Stimulated activated CD8-positive, alpha-beta memory T cell treated with anti-CD3 and anti-CD28 coated beads, Interleukin-4, amount 100 ng/mL, for 4 hours (primary cell): ENCODE data around the gene GPR146.

ENCODE experiments used
- DNase-seq, 2 donors: peaks; one replicate each; pipeline ENCODE4 v3.0.0-alpha.2; 2020; ENCODE audit warnings: low read depth in 2 of 2, low spot score in 1 of 2

GPR146 gene

GRCh38 chr7:1056785-1057410 lies 12.6 kb downstream of the GPR146 start:
- no peak for DNase-seq

DNA sequence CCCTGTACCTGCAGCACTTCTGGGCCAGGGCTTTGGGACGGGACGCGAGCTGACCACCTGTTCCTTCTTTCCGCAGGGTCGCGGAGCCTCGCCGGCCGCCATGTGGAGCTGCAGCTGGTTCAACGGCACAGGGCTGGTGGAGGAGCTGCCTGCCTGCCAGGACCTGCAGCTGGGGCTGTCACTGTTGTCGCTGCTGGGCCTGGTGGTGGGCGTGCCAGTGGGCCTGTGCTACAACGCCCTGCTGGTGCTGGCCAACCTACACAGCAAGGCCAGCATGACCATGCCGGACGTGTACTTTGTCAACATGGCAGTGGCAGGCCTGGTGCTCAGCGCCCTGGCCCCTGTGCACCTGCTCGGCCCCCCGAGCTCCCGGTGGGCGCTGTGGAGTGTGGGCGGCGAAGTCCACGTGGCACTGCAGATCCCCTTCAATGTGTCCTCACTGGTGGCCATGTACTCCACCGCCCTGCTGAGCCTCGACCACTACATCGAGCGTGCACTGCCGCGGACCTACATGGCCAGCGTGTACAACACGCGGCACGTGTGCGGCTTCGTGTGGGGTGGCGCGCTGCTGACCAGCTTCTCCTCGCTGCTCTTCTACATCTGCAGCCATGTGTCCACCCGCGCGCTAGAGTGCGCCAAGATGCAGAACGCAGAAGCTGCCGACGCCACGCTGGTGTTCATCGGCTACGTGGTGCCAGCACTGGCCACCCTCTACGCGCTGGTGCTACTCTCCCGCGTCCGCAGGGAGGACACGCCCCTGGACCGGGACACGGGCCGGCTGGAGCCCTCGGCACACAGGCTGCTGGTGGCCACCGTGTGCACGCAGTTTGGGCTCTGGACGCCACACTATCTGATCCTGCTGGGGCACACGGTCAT lies 13.3 kb downstream of the GPR146 start:
- DNase-seq, result no peak

- DNase-seq, result no peak
These were observed 14.0 kb downstream of the GPR146 start for GRCh38 chr7:1058311-1058710.

DNA sequence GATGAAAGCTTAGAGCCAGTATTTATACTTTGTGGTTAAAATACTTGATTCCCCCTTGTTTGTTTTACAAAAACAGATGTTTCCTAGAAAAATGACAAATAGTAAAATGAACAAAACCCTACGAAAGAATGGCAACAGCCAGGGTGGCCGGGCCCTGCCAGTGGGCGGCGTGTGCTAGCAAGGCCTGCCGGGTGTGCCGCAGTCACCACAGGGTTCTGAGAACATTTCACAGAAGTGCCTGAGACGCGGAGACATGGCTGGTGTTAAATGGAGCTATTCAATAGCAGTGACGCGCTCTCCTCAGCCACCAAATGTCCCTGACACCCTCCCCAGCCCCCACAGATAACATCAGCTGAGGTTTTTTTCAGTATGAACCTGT lies 14.5 kb downstream of the GPR146 start:
- DNase-seq, result no peak

- DNase-seq, result no peak
These were observed 15.1 kb downstream of the GPR146 start for GRCh38 chr7:1059200-1060091.

GRCh38 chr7:1060315-1061072 lies 16.1 kb downstream of the GPR146 start:
- DNase-seq, result no peak

DNA sequence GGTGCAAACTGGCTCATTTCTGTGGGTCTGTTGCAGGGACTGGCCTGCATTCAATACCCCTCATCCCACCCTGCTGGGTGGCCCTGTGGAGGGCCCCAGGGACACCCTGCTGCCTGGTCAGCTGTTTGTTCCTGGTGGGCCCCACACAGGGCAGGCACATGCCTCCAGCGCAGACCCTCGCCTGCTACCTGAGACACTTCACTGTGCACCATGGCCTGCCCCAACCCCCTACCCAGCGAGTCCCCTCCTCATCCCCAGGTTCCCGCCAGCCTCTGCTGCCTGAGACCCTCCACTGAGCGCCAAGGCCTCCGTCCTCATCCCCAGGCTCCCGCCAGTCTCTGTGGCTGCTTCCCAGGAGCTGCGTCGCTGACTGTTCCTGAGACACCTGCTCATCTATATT lies 16.8 kb downstream of the GPR146 start:
- DNase-seq, result no peak

DNA sequence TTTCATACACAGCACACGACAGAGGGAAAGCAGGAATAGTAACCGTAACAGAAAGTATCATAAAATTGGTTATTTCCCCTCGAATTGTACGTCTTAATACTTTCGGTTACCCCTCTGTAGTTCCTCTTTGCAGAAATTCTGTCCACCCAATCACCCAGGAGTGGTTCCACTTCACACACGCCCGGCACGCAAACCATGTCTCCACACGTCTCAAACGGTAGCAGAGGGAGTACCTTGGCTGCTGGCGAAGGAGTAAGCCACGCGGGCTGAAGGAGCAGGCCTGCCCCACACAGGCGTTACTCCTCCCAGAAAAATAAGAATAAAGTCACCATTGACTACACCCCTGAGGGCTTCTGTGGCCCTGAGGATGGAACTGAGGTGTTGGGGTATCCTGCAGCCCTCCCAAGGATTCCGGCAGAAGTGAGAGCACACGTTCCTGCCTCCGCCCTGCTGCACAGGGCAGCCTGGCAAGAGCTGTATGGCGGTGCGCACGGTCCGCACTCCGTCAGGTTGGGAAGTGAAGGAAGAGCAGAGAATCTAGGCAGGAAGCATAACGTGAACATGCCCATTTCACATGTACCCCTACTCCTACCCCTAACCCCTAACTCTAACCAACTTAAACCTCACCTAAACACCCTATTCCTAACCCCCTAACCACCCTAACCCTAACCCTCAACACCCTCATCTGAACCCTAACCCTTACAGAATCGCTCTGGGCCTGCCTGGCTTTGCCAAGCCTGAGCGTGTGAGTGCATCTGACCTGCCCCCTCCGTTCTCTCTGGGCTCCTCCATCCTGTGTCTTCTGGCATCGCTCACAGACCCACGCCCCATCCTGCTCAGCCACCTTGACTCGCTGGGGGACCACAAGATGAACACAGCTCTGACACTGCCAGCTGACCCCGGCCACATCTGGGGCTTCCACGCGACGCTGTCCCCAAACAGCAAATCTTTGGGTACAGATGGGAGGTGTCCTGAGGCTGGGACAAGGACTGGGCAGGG lies 18.2 kb downstream of the GPR146 start:
- no peak for DNase-seq

DNA sequence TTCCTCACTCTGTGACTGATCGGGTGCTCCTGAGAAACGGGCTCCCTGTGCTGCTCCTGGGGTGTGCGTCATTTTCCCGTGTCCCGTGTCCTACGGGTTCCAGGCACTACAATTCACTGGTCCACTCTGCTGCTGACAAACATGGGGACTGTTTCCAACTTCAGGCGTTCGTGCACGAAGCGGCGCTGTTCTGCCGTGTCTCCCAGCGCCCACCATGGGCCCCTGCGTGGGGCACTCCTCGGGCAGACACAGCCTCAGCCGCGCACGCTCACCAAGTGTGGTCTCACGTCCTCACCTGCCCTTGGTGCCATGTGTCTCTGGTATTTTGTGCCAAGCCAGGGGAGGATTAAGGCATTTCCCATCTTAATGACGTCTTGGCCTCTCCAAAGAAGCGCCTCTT lies 19.0 kb downstream of the GPR146 start:
- no peak for DNase-seq

DNA sequence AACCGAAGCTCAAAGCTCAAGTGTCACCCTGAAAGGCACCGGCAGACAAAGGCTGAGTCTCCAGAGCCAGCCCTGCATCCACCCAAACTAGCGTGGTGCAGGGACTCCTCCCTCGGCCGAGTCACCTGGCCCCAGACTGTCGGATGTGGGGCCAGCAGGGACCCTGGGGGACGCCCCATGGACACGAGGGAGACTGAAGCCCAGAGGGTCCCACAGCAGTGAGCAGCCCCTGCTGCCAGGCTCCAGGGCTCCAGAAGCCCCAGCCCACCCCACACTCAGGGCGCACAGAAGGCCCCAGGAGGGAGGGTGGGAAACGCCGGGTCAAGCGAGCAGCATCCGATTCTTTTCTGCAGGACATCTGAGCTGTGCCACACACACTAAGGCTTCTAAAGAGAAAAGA lies 20.2 kb downstream of the GPR146 start:
- DNase-seq, result no peak

DNA sequence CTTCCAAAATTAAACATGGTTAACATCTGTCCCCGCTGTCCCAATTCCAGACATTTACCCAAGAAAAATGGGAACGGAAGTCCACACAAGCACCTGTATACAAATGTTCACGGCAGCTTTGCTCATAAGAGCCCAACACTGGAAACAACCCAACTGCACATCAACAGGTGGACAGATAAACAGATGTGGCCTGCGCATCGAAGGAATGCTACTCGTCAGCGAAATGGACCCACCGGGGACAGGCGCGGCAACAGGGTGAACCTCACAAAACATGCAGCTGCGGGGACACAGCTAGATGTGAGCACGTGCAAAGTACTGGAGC lies 20.9 kb downstream of the GPR146 start:
- no peak for DNase-seq

- peak; percentile 51 to 69 for DNase-seq
These were observed 21.4 kb downstream of the GPR146 start for GRCh38 chr7:1065585-1066241.

DNA sequence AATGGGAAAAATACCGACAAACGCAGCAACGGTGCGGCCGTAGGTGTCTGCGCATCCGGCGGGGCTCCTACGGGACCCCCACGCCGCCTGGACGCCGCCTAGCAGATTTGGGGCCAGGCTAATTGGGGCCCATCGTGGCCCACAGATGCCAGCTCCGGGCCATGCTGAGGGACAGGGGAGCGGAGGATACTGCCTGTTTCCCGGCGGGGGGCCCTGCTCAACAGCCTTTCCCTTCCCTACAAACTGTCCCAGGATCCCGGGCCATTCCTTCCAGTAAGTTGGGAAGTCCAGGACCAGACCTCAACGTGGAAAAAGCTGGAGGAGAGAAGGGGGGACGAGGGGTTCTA lies 21.9 kb downstream of the GPR146 start:
- DNase-seq, result no peak

GRCh38 chr7:1068013-1068412 lies 23.7 kb downstream of the GPR146 start:
- DNase-seq, result no peak

DNA sequence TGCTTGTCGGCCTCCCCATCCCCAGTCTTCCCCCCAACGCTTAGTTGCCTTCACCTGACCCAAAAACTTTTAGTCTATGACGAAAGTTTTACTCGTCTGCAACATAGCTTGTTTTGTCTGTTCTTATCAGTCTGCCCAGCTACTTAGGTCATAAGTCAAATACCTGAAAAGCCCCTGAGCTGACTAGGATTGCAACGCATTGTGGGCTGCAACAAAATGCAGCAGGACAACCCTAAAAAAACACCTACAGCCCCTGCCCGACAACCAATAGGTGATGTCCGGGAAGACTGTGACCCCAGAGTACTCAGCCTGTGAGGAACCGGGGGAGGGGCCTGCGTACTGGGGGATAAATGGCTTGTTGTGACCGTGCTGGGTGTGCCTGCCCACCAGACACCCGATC lies 24.3 kb downstream of the GPR146 start:
- no peak for DNase-seq

DNA sequence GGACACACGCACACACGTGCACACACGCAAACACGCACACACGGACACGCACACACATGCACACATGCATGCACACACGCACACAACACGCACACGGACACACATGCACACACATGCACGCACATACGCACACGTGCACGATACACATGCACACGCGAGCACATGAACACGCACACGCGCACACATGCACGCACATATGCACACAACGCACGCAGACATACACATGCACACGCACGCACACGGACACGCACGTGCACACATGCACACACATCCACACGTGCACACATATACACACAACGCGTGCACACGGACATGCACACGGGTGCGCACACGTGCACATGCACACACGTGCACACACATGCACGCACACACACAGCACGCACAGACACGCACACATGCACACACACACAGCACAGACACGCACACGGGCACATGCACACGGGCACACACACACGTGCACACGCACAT lies 26.2 kb downstream of the GPR146 start:
- no peak for DNase-seq

- DNase-seq, result no peak
These were observed 27.4 kb downstream of the GPR146 start for GRCh38 chr7:1071731-1072254.

- DNase-seq, result no peak
These were observed 29.0 kb downstream of the GPR146 start for GRCh38 chr7:1073142-1073977.
